Measurements from ENCODE around the gene DMXL1.
"Not testable (repeated sequence)": the region's sequence is repeated elsewhere in the genome, so short reads cannot be mapped to it uniquely, and the experiment has no call there.

DMXL1 gene

DNA sequence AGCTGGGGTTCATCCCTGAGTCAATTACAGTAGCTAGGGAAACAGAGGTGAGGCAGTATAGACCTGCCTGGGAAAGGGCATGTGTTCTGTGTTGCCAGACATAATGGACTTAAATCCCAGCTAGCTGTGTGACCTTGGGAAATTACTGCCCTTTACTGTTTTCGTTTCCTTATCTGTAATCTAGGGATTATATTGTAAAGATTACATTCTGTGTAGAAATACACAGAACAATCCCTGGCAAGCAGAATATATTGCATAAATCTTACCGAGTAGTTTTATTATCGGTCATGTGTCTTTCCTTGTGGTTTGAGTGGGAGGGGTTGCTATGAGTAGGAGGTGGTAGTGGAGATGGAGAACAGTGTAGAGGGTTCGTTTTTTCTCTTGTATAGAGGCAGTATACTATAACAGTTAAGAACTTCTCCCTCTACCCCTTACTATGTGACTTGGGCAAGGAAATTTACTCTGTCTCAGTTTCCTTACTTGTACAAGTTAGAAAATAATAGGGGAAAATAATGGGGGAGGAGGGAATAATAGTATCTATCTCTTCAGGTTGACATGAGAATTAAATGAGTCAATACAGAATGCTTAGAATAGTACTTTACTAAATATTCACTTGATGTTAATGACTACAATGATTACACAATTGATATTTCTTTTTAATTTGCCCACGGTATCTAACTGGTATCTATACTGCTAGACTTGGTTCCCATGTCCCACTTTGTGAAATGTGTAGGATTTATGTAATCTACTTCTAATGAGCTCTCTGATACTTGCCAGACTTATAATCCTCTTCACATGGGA is 7.1 kb upstream of the DMXL1 start:
- no peak for DNase-seq (ENCODE audit: low read depth in 2 of 2)

DNA sequence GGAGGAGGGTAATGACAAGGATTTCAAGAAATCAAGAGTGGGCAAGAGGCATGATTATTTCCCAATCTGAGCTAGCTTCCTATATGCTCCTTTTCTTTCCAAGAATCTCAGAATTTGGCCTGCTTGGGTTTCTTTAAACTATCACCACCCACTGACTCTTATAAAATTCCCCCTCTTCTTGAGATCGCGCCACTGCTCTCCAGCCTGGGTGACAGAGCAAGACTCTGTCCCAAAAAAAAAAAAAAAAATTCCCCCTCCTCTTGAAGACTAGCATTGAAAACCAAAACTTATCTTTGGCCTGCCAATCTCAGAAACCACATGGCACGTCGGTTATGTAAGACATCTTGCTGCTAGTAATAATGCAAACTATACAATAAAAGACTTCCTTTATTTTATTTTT is 3.4 kb upstream of the DMXL1 start:
- no peak for DNase-seq (ENCODE audit: low read depth in 2 of 2)

DNA sequence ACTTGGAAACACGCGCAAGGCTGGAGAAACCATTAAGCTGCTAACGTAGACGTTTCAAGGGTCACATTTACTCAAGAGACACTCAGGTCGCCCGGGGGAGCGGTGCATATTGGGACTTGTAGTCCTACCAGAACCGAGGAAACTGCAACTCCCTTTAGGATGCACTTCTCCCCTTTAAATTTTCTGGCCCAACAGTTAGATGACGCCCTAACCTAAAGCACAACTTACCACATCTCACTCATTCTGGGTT is 384 bp upstream of the DMXL1 start:
- no peak for DNase-seq (ENCODE audit: low read depth in 2 of 2)

DNA sequence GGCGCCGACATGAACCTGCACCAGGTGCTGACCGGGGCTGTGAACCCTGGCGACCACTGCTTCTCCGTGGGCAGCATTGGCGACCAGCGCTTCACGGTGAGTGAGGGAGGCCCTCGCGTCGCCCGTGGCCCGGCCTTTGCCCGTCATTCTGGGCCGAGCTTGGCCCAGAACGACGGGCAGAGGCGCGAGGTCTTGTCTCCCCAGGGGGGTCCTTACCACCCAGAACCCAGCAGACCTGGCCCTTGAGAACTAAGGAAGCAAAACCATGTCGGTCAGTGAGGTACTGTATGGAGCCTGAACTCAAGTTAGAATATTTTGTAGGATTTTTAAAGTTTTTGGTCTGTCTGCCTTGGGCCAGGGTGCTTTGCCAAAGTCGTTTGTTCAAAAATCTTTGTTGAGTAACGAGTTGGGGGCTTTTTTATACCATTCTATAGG is 691 bp downstream of the DMXL1 start:
- no peak for DNase-seq (ENCODE audit: low read depth in 2 of 2)

DNA sequence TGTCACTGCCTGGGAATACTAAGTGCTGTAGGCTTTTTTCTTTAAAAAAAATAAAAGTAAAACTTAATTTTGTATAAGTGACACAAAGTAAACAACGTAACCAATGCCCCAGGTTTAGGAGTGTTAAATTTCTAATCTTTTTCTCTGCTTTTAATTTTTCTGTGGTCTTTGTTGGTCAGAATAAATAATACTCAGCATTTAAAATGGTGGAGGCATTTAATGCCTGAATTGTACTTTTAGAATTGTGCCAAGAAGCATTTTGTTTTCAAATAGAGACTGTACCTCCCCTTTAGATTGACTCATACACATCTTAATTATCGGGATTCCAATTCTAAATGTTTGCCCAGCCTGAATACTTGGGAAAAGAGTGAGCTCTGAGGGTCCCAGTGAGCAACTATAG is 1.6 kb downstream of the DMXL1 start:
- DNase-seq (ENCODE audit: low read depth in 2 of 2), result no peak

DNA sequence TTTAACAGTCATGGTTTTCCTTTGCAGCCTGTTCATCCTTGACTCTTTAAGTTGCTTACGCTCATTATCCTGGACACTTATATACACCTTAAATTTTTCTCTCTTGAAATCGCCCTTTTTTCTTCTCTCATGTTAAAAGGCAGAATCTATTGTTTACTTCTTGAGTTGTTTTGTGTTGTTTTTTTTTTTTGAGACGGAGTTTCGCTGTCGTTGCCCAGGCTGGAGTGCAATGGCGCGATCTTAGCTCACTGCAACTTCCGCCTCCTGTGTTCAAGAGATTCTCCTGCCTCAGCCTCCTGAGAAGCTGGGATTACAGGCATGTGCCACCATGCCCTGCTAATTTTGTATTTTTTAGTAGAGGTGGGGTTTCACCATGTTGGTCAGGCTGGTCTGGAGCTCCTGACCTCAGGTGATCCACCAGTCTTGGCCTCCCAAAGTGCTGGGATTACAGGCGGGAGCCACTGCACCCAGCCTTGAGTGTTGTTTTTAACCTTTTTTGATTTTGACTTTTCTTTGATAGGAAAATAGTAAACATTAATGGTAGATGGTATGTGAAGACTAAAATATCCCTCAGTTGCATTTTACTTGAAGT is 3.0 kb downstream of the DMXL1 start:
- not testable (repeated sequence) for DNase-seq (ENCODE audit: low read depth in 2 of 2)

DNA sequence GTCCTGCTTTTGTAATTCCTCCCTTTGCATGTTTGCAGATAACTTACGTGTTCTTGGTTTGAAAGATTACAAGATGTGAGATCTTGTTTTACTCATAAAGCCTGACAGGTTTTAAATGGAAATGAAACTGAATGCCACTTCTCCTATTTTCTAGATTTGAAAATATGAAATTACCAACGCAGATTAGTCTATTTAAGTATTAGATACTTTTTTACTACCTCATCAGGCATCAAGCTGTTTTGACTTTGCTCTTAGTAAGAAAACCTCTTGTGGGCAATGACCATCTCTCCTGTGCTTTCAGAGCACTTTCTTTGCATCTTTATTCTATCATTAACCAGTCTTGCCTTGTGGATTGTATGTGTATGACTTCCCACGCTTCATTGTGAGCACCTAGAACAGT is 3.5 kb downstream of the DMXL1 start:
- DNase-seq (ENCODE audit: low read depth in 2 of 2), result no peak

DNA sequence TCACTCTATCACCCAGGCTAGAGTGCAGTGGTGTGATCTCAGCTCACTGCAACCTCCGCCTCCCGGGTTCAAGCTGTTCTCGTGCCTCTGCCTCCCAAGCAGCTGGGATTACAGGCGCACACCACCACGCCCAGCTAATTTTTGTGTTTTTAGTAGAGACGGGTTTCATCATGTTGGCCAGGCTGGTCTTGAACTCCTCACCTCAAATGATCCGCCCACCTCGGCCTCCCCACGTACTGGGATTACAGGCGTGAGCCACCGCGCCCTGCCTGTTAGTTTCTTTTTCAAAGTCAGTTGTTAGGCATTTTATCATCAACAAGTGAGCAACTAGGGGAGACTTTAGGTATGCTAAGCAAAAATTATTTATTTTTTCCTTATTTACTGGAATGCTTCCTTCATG is 4.4 kb downstream of the DMXL1 start:
- not testable (repeated sequence) for DNase-seq (ENCODE audit: low read depth in 2 of 2)

DNA sequence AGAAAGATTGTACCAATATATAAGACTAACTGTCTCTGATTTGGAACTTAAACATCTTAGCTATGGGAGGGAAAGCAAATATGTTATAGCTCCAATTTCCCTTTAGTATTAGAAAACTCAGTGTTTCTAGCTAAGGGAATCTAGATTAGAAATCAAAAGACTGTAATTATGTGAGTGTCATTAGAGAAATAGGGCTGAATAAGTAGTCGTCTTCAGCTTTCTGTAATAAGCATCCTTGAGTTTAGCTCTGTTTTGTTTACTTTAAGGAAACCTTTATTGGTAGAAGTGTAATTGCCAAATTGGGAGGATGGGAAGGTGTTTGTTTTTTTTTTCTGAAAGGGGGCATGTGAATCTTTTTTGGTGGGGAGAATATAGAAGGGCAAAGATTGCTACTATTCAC is 5.2 kb downstream of the DMXL1 start:
- no peak for DNase-seq (ENCODE audit: low read depth in 2 of 2)

DNA sequence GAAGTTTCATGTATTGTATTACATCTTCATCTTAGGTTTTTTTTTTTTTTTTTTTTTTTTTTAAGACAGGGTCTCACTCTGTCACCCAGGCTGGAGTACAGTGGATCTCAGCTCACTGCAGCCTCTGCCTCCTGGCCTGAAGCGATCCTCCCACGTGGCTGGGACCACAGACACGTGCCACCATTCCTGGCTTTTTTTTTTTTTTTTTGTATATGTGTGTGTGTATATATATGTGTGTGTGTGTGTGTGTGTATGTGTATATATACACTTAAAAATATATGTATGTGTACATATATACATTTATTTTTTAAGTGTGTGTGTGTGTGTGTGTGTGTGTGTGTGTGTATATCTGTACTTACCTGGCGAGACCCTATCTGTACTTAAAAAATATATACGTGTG is 6.6 kb downstream of the DMXL1 start:
- DNase-seq (ENCODE audit: low read depth in 2 of 2), result no peak

DNA sequence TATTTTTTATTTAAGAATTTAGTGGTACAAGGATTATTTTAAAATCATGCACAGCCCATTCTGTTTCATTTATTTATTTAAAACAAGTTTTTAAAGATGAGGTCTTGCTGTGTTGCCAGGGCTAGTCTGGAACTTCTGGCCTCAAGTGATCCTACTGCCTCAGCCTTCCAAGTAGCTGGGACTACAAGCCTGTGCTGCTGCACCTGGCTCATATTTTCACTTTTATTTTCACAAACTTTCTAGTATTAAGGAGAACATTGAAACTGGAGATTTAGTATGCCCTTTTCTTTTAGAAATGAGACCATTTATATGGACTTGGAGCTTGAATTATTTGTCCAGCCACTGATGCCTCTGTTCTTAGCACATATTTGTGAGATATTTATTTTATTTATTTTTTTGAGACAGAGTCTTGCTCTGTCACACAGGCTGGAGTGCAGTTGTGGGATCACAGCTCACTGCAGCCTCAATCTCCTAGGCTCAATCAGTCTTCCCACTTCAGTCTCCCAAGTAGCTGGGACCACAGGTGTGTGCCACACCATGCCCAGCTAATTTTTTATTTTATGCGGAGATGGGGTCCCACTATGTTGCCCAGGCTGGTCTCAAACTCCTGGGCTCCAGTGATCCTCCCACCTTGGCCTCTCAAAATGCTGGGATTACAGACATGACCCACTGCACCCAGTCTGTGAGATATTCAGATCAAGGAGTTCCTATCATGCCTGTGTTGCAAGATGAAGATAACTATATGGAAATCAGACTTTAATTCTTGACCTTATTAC is 7.4 kb downstream of the DMXL1 start:
- no peak for DNase-seq (ENCODE audit: low read depth in 2 of 2)

DNA sequence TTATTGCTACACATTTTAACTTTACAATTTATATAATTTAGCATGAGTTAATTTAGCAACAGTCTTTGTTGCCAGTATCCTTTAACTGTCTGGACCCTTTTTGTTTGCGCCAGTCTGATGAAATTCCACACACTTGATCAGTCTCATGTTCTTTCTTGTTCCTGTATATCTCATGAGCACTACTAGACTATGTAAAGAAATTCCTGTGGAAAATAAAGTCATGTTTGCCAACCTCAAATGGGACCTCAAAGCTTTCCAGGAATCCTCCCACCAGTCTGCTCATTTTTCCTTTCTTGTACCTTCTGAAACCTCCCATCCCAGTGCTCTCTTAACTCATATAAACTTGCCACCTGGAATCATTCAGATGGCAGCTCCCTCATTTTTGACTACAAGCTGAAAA is 8.0 kb downstream of the DMXL1 start:
- no peak for DNase-seq (ENCODE audit: low read depth in 2 of 2)

DNA sequence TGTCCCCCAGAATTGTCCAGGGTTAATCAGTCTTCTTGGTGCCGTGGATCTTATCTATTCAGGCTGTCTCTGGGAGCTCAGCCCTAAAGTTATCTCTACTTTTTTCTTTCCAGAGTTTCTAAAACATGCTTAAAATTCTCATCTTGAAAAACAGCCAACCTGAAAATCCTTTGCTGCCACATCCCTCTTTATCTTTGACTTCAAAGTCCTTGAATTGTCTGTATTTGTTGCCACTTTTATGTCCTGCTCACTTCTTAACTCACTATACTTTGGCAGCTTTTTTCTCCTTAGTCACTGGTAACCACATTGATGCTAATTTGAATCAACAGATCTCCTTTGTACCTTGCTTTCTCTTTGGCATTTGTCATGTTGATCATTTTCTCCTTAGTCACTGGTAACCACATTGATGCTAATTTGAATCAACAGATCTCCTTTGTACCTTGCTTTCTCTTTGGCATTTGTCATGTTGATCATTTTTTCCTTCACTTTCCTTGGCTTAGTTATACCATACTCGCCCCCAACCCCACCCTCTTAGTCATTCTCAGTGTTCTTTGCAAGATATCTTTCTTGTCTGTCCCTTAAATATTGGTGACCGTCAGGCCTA is 8.5 kb downstream of the DMXL1 start:
- DNase-seq (ENCODE audit: low read depth in 2 of 2), result peak; percentile 16 to 21

DNA sequence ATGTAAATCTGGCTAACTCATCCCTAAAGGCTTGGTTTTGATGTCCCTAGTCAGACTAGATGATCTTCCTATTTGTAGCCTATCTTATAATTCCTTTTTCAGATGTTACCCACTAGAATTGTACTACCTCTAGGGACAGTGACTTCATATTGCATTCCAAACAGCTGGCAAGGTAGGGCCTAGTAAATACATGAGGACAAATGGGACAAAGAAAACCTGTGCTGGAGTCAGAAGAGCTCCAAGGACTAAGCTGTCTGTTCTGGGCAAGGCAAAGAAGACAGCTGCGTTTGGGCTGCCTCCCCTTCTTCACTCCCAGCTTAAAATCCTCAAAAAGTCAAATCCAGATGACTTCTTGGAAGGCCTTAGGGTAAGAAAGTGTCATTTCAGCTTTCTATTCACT is 10.0 kb downstream of the DMXL1 start:
- no peak for DNase-seq (ENCODE audit: low read depth in 2 of 2)

DNA sequence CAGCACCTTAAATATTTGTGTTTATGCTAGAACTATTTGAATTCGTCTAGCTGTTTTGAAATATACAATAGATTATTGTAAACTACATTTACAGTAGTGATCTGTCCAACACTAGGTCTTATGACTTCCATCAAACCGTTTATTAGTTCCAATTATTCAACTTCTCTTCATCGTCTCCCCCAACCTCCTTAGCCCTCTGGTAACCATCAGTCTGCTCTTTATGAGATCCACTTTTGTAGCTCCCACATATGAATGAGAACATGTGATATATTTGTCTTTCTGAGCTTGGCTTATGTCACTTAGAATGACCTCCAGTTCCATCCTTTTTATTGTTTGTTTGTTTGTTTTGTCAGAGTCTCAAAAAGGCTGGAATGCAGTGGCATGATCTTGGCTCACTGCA is 11.8 kb downstream of the DMXL1 start:
- DNase-seq (ENCODE audit: low read depth in 2 of 2), result no peak

DNA sequence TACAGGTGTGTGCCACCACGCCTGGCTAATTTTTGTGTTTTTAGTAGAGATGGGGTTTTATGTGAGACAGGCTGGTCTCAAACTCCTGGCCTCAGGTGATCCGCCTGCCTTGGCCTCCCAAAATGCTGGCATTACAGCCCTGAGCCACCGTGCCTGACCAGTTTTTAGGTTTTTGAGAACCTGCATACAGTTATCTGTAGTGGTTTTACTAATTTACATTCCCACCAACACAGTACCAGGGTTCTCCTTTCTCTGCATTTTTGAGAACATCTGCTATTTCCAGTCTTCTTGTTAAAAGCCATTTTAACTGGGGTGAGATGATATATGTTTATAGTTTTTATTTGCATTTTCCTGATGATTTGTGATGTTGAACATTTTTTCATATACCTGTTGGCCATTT is 12.8 kb downstream of the DMXL1 start:
- DNase-seq (ENCODE audit: low read depth in 2 of 2), result no peak

DNA sequence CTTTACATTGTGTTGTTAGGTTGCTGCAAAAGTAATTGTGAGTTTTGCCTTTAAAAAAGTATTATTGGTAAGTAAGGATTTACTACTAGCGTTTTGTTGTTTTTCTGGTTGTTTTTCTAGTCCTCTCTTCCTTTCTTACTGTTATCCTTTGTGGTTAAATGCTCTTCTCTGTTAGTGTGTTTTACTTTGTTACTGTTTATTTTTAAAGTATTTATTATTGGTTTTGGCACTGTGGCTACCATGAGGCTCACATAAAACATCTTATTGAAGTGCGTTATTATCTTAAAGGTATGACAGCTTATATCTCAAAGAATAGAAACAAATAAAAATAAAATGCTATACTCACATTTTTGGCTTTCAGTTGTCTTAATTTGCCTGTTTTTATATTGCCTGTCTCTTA is 17.6 kb downstream of the DMXL1 start:
- DNase-seq (ENCODE audit: low read depth in 2 of 2), result no peak

DNA sequence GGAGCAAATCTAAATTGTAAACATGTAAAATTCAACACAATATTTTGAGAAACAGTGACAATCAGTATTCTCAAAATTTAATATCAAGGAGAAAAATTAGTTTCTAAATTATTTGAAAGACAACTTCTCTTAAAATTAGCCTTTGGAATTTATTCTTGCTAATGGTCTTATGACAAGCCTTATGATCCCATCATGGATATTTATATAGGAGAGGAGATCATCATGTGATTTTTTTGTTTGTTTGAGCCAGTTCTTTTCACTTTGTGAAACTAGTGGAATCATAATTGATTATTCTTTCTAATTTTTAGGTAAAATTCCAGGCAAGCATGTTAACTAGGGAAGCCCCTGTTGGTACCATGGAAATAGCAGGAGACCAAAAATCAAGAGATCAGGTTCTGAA is 24.7 kb downstream of the DMXL1 start:
- no peak for DNase-seq (ENCODE audit: low read depth in 2 of 2)

DNA sequence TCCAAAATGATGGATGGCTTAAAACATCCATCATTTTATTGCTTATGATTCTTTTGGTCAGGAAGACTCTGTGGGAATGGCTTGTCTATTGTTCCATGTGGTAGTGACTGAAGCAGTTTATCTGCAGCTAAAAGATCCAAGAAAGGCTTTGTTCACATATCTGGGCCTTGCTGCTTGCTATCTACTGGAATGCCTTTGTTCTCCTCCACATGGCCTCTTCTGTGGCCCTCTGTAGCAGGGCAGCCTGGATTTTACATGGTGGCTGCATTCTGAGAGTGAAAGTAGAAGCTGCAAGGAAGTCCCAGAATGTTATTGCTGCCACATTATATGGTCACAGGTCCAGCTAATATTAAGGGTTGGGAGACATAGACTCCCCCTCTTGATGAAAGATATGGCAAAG is 35.1 kb downstream of the DMXL1 start:
- DNase-seq (ENCODE audit: low read depth in 2 of 2), result no peak

DNA sequence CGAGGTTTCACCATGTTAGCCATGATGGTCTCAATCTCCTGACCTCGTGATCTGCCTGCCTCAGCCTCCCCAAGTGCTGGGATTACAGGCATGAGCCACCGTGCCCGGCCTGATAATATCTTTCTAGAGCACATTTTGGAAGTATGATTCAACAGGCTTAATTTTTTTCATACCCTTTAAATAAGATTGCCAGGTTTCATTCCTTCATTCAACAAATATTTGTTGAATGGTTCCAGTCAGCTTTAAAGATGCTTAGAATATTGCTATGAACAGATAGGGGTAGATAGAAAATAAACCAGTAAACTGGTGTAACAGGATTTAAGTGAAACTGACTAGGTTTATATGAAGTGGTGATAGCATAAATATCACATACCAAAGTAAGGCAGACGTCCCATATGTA is 41.3 kb downstream of the DMXL1 start:
- no peak for DNase-seq (ENCODE audit: low read depth in 2 of 2)

DNA sequence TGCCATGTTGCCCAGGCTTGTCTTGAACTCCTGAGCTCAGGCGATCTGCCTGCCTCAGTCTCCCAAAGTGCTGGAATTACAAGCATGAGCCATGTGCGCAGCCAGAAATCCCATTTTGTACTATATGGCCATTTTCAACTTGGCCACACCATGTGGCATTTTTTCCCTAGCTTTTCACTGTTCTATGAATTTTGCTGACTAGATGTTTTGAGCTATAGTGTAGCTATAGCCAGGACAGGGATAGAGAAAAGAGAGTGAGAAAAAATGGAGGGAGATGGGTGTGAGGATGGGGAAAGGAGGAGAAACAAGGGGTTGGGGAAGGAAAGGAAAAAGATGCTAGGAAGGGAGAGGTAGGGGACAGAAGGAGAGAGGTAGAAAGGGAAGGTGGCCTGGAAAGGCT is 46.4 kb downstream of the DMXL1 start:
- DNase-seq (ENCODE audit: low read depth in 2 of 2), result no peak

DNA sequence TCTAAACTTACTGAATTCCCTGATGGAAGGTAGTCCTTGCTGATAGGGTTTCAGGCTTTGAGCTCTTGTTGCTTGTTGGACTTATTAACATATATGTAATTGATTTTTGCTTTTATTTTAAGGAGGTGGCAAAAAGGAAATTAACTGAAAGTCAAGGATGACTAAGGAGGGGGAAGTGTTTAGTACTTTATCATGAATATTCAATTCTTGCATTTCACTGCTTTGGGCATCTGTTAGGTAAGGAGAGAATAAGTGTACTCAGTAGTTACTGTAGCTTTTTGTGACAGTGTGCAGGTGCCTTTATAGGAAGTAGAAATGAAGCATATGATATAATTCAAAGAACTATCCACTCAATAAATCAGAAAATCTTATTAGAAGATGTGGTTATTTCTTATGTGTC is 47.1 kb downstream of the DMXL1 start:
- no peak for DNase-seq (ENCODE audit: low read depth in 2 of 2)

DNA sequence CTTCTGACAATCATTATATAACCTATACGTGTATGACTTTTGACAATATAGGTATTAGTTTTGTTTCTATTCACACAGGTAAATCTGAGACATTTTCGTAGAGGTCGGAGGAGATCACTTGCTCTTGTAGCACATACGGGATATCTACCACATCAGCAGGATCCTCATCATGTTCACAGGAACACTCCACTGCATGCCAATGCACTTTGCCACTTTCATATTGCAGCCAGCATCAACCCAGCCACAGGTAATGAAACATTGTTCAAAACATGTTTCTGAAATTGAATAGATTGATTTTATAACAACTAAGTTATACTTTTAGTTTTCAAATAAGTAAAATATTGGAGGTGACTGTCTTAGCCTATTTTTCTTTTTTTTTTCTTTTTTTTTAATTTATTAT is 50.0 kb downstream of the DMXL1 start:
- DNase-seq (ENCODE audit: low read depth in 2 of 2), result no peak
